HG02884 (cell line): ENCODE results near the gene PXMP4.
"Not testable (repeated sequence)": the region's sequence is repeated elsewhere in the genome, so short reads cannot be mapped to it uniquely, and the experiment has no call there.

Experiments
- ATAC-seq: cut with Tn5 transposase; IDR thresholded peaks from one replicate; pipeline ENCODE4 v1.9.1; 2021; ENCODE audit warnings: mild to moderate bottlenecking, moderate library complexity; ENCODE audit not compliant: unreplicated experiment

PXMP4 gene

DNA sequence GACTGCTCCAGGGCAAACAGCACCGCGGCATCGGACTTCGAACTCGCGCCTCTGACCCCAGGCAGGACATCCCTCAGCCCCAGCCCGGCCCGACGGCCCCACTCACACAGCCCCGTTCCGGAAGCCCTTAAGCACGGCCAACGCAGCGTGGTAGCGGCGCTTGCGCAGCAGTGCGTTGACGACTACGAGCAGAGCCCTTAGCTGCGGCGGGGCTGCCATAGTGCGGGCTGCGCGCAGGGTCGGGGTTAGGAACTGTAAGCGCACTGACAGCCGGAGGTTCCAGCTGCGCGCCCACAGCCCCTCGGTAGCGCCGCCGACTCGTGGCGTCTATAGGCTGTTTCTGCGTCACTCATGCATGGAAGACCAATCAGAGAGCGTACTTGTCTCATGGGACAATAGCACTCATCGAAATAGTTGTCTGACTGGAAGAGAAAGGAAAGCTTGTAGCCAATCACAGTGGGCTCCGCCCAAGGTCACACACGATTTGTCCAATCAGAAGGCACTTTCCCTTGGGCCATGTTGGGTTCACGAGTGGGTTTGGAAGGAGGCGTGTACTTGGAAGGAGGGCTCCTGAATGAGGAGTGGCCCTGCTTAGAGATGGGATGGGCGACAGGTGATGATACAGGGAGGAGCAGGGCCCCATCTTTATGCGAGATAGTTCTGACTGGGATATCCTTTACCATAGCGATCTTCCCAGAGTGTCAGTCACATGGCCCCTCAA, at the start of gene PXMP4:
TSS of gene PXMP4 (minus strand) at position 322 of the 721 bp plus-strand sequence. CDS start at position 219, 103 bp downstream.
- ATAC-seq = peak; percentile 95

- no peak for ATAC-seq
These were observed 48.9 kb upstream of the PXMP4 start for GRCh38 chr20:33769043-33769442.

- ATAC-seq = no peak
These were observed 47.6 kb upstream of the PXMP4 start for GRCh38 chr20:33767777-33768138.

- ATAC-seq = no peak
These were observed 46.6 kb upstream of the PXMP4 start for GRCh38 chr20:33766686-33767085.

GRCh38 chr20:33765592-33765991, 45.5 kb upstream of the PXMP4 start:
- no peak for ATAC-seq

DNA sequence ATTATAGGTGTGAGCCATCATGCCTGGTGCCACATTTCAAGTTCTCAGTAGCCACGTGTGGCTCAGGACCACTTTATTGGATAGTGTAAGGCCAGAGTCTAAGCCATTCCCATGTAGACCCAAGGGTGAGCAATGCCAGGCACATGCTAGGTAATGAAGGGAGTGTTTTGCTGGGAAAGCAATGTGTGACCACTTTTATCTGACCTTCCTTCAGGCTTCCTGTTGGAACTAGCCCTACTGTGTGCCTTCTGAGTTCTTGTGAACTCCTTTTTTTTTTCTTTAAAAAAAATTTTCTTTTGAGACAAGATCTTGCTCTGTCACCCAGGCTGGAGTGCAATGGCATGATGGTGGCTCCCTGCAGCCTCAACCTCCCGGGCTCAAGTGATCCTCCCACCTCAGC, 45.0 kb upstream of the PXMP4 start:
- no peak for ATAC-seq

GRCh38 chr20:33761698-33762250, 41.7 kb upstream of the PXMP4 start:
- ATAC-seq = no peak

- ATAC-seq = no peak
These were observed 37.3 kb upstream of the PXMP4 start for GRCh38 chr20:33757458-33757857.

GRCh38 chr20:33757046-33757445, 36.9 kb upstream of the PXMP4 start:
- no peak for ATAC-seq

DNA sequence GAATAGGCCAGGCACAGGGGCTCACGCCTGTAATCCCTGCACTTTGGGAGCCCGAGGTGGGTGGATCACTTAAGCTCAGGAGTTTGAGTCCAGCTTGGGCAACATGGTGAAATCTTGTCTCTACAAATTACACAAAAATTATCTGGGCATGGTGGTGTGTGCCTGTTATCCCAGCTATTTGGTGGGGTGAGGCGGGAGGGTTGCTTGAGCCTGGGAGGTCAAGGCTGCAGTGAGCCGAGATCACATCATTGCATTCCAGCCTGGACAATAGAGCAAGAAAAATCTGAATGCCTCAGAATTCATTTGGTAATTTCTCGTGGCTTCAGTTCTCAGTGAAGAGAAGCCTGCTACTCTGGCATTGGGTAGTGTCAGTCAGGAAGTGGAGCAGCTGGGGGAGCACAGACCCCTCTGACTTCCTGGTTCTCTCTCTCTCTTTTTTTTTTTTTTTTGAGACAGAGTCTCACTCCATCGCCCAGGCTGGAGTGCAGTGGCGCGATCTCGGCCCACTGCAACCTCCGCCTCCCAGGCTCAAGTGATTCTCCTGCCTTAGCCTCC, 35.9 kb upstream of the PXMP4 start:
- not testable (repeated sequence) for ATAC-seq

DNA sequence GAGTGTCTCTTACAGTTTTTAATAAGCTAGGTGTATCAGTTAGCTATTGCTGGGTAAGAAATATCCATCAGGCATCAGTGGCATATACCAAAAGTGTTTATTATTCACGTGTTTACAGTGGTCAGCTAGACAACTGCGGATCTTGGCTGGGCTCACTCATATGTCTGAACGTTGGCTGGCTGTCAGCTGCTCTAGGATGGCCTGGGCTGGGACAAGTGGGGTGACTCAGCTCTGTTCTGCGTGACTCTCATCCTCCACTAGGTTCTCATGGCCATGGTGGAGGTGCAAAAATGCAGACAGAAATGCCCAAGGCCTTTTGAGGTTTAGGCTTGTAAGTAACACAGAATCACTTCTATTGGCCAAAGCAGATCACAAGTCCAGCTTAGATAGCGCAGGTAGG, 33.7 kb upstream of the PXMP4 start:
- no peak for ATAC-seq

DNA sequence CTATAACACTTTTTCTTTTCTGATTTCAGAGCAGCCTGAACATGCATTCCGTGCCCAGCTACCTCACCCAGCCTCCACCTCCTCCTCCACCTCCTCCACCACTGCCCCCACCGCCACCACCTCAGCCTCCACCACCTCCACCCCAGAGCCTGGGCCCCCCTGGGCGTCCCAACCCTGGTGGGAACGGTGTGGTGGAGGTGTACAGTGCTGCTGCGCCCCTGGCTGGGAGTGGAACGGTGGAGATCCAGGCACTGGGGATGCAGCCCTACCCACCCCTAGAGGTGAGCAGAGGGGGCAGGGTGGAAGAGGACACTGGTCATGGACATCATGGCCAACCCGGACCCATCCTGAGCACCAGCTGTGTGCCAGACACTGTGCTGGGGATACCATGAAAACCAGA, 33.0 kb upstream of the PXMP4 start:
- no peak for ATAC-seq

- no peak for ATAC-seq
These were observed 31.7 kb upstream of the PXMP4 start for GRCh38 chr20:33751775-33752174.

DNA sequence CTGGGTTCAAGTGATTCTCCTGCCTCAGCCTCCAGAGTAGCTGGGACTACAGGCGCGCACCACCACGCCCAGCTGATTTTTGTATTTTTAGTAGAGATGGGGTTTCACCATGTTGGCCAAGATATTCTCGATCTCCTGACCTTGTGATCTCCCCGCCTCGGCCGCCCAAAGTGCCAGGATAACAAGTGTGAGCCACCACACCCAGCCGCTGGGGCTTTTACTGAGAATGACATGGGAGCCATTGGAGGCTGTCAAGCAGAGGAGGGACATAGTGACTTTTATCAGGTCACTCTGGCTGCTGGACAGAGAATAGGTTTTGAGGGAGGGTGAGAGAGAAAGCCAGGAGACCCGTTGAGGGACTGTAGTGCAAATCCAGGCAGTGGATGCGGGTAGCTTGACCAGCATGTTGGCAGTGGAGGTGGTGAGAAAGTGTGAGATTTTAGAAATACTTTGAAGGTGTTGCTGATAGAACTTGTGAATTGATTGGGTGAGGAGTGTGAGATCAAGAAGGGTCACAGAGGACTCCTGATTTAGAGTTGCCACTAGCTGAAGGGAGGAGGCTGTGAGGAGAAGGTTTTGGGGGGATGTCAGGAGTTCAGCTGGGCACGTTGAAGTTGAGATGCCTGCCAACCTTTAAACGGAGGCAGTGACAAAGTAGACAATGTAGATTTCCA, 26.4 kb upstream of the PXMP4 start:
- ATAC-seq = no peak

- no peak for ATAC-seq
These were observed 24.8 kb upstream of the PXMP4 start for GRCh38 chr20:33744773-33745385.

DNA sequence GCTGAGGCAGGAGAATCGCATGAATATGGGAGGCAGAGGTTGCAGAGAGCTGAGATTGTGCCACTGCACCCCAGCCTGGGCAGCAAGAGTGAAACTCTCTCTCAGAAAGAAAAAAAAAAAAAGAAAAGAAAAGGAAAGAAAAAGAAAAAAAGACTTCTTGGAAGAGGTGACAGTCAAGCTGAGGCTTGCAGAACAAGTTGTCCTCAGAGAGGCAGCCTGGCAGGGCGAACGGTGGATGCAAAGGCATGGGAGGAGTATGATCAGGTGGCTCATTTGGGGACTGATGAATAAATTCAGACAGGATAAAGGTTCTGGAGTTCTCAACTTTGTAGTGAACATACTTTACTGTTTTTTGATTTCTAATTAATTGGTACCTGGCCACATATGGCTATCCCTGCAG, 24.1 kb upstream of the PXMP4 start:
- ATAC-seq = no peak

- ATAC-seq = no peak
These were observed 20.1 kb upstream of the PXMP4 start for GRCh38 chr20:33740189-33740588.

GRCh38 chr20:33739493-33739892, 19.4 kb upstream of the PXMP4 start:
- ATAC-seq = no peak

DNA sequence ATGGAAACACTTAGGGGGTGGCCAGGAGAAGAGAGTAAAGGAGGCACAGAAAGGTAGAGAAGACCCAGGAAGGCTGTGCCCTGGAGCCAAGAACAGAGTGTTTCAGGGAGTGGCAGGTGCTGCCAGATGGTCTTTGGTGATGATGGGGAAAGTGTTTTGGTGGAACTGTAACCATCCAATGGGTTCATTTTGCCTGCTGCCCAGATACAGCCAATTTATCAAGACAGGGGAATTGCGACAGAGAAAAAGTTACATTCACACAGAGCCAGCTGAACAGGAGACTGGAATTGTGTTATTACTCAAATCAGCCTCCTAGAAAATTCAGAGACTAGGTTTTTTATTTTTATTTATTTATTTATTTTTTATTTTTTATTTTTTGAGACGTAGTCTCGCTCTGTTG, 16.9 kb upstream of the PXMP4 start:
- no peak for ATAC-seq

- ATAC-seq = no peak
These were observed 13.8 kb upstream of the PXMP4 start for GRCh38 chr20:33733654-33734576.
